HepG2 (cell line): Measurements from ENCODE around the gene SCN2A. TPM values are rescaled to one million over a fixed set of nuclear protein-coding genes. Genes with fewer than 3 reads are reported as not detected.

Experiments used
- CENPT ChIP-seq: sonication (generic); formaldehyde crosslinking; IDR thresholded peaks from 2 replicates; pipeline ENCODE4 v1.8.0; 2022; ENCODE audit warnings: low read depth, mild to moderate bottlenecking, moderate library complexity, missing genetic modification reagents
- DNMT3B ChIP-seq: conservative IDR thresholded peaks from 2 replicates; pipeline ENCODE4 v1.6.1; 2016; ENCODE audit warnings: missing biosample characterization, control low read depth
- ESRRA ChIP-seq: sonication (generic); formaldehyde crosslinking; IDR thresholded peaks from 2 replicates; pipeline ENCODE4 v1.5.1; 2020; ENCODE audit warnings: mild to moderate bottlenecking, low read depth, missing genetic modification reagents
- HMGA1 ChIP-seq: sonication (generic); formaldehyde crosslinking; conservative IDR thresholded peaks from 2 replicates; pipeline ENCODE4 v1.4.0; 2020; ENCODE audit warnings: missing genetic modification reagents
- HMGXB3 ChIP-seq: sonication (generic); formaldehyde crosslinking; IDR thresholded peaks from 2 replicates; pipeline ENCODE4 v1.4.0; 2020; ENCODE audit warnings: missing genetic modification reagents, borderline replicate concordance
- ISL2 ChIP-seq: sonication (generic); formaldehyde crosslinking; IDR thresholded peaks from 2 replicates; pipeline ENCODE4 v1.5.0; 2020; ENCODE audit warnings: missing genetic modification reagents
- TBX2 ChIP-seq: sonication (generic); formaldehyde crosslinking; IDR thresholded peaks from 2 replicates; pipeline ENCODE4 v1.5.0; 2020; ENCODE audit warnings: missing genetic modification reagents, mild to moderate bottlenecking, borderline replicate concordance
- ZFAT ChIP-seq: sonication (generic); formaldehyde crosslinking; conservative IDR thresholded peaks from 2 replicates; pipeline ENCODE4 v1.8.1; 2023; ENCODE audit warnings: missing genetic modification reagents, inconsistent platforms
- ZNF232 ChIP-seq: sonication (generic); formaldehyde crosslinking; IDR thresholded peaks from 2 replicates; pipeline ENCODE4 v1.4.0; 2020; ENCODE audit warnings: missing genetic modification reagents, borderline replicate concordance
- ZNF749 ChIP-seq: sonication (generic); formaldehyde crosslinking; IDR thresholded peaks from 2 replicates; pipeline ENCODE4 v1.8.0; 2022; ENCODE audit warnings: mild to moderate bottlenecking, missing genetic modification reagents, moderate library complexity, borderline replicate concordance
- ZNF850 ChIP-seq: sonication (generic); formaldehyde crosslinking; conservative IDR thresholded peaks from 2 replicates; pipeline ENCODE4 v1.9.0; 2021; ENCODE audit warnings: mild to moderate bottlenecking, missing genetic modification reagents
- ZSCAN9 ChIP-seq: IDR thresholded peaks from 2 replicates; pipeline ENCODE4 v1.6.1; 2016; ENCODE audit warnings: borderline replicate concordance
- polyA plus RNA-seq, 8 experiments: library from polyadenylated mRNA; depleted of rRNA in 3 of 8; stranded (reverse) in 7 of 8; unstranded in 1 of 8; fragments of >200 nt; fragmentation: Illumina TruSeq in 4 of 8; extraction: Trizol in 4 of 8; gene quantifications; 2 replicates each; pipeline versions ENCODE4 v1.2.1 to v1.2.3, GENCODE V29; 2011 to 2016; ENCODE audit warnings: low read depth in 4 of 8, missing spikeins in 1 of 8, mixed read lengths in 1 of 8; ENCODE audit not compliant: insufficient read depth in 1 of 8
- total RNA-seq, 5 experiments: library from RNA; depleted of rRNA; stranded (reverse); fragments of >200 nt; fragmentation: Illumina TruSeq; extraction: Trizol; gene quantifications; 2 replicates each; pipeline ENCODE4 v1.2.3, GENCODE V29; 2016; ENCODE audit warnings: low read depth in 1 of 5
- TF ChIP-seq, protein P1 (sequence below): sonication (generic); formaldehyde crosslinking; conservative IDR thresholded peaks from 2 replicates; pipeline ENCODE4 v1.4.0; 2020; ENCODE audit warnings: mild to moderate bottlenecking, missing genetic modification reagents, moderate library complexity

The SCN2A gene
- total and polyA plus RNA-seq, 2 of the 13 experiments (the other 11 are each of a cell fraction or from before 2014, with no cell fraction given), result 0.20 to 0.30 TPM

DNA sequence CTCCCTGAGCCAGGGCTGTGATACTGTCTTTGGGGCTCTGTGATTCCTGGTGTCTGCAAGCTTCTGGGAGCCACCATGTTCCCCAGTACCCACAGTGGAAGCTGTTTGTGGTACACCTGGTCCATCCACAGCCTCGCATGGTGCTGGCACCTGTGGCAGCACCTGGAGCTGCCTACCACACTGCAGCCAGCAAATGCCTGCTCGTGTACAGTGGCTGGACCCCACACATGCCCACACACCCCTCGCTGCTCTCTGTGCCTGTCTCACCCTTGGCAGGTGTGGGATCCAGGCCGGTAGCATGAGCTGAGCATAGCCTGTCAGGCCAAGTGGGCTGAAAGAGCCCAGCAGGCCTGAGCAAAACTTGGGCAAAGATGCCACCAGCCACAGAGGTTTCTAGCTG, 188.5 kb downstream of the SCN2A start (continued):
- no peak for TF ChIP-seq HMGXB3 (CRISPR knock-in tag)
- TF ChIP-seq HMGA1 (CRISPR knock-in tag), result no peak
- TF ChIP-seq ZNF749 (CRISPR knock-in tag), result no peak
- TF ChIP-seq ZFAT (CRISPR knock-in tag), result no peak
- no peak for TF ChIP-seq ZSCAN9 (CRISPR knock-in tag)
- TF ChIP-seq, protein P1, sequence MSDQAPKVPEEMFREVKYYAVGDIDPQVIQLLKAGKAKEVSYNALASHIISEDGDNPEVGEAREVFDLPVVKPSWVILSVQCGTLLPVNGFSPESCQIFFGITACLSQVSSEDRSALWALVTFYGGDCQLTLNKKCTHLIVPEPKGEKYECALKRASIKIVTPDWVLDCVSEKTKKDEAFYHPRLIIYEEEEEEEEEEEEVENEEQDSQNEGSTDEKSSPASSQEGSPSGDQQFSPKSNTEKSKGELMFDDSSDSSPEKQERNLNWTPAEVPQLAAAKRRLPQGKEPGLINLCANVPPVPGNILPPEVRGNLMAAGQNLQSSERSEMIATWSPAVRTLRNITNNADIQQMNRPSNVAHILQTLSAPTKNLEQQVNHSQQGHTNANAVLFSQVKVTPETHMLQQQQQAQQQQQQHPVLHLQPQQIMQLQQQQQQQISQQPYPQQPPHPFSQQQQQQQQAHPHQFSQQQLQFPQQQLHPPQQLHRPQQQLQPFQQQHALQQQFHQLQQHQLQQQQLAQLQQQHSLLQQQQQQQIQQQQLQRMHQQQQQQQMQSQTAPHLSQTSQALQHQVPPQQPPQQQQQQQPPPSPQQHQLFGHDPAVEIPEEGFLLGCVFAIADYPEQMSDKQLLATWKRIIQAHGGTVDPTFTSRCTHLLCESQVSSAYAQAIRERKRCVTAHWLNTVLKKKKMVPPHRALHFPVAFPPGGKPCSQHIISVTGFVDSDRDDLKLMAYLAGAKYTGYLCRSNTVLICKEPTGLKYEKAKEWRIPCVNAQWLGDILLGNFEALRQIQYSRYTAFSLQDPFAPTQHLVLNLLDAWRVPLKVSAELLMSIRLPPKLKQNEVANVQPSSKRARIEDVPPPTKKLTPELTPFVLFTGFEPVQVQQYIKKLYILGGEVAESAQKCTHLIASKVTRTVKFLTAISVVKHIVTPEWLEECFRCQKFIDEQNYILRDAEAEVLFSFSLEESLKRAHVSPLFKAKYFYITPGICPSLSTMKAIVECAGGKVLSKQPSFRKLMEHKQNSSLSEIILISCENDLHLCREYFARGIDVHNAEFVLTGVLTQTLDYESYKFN (CRISPR knock-in tag), result no peak
- TF ChIP-seq CENPT (CRISPR knock-in tag), result no peak
- TF ChIP-seq TBX2 (CRISPR knock-in tag), result no peak
- no peak for TF ChIP-seq ZNF850 (CRISPR knock-in tag)
- TF ChIP-seq ESRRA (CRISPR knock-in tag), result no peak
- no peak for TF ChIP-seq ZNF232 (CRISPR knock-in tag)
- no peak for TF ChIP-seq ISL2
- TF ChIP-seq DNMT3B (CRISPR knock-in tag), result no peak
